HG03565 (cell line): ENCODE data around the gene FRMPD2.
"Not testable (repeated sequence)": the region's sequence is repeated elsewhere in the genome, so short reads cannot be mapped to it uniquely, and the experiment has no call there.

Experiments
- ATAC-seq: cut with Tn5 transposase; IDR thresholded peaks from one replicate; pipeline ENCODE4 v1.9.1; 2021; ENCODE audit warnings: mild to moderate bottlenecking, moderate library complexity; ENCODE audit not compliant: unreplicated experiment

FRMPD2 gene

GRCh38 chr10:48254750-48255512 is 19.6 kb downstream of the FRMPD2 start:
- ATAC-seq, result no peak

- no peak for ATAC-seq
Measured at GRCh38 chr10:48253970-48254657, 20.4 kb downstream of the FRMPD2 start.

GRCh38 chr10:48252354-48252650 is 22.2 kb downstream of the FRMPD2 start:
- ATAC-seq, result no peak

GRCh38 chr10:48251525-48252353 is 22.8 kb downstream of the FRMPD2 start:
- ATAC-seq, result no peak

- no peak for ATAC-seq
Measured at GRCh38 chr10:48251152-48251524, 23.4 kb downstream of the FRMPD2 start.

GRCh38 chr10:48249763-48250351 is 24.6 kb downstream of the FRMPD2 start:
- ATAC-seq, result no peak

GRCh38 chr10:48249004-48249762 is 25.3 kb downstream of the FRMPD2 start:
- ATAC-seq, result no peak

- ATAC-seq, result no peak
Measured at GRCh38 chr10:48248462-48248861, 26.0 kb downstream of the FRMPD2 start.

- ATAC-seq, result no peak
Measured at GRCh38 chr10:48247680-48248079, 26.8 kb downstream of the FRMPD2 start.

GRCh38 chr10:48246501-48246900 is 28.0 kb downstream of the FRMPD2 start:
- ATAC-seq, result no peak

GRCh38 chr10:48245977-48246376 is 28.5 kb downstream of the FRMPD2 start:
- ATAC-seq, result no peak

GRCh38 chr10:48243921-48244320 is 30.6 kb downstream of the FRMPD2 start:
- ATAC-seq, result not testable (repeated sequence)

GRCh38 chr10:48243487-48243886 is 31.0 kb downstream of the FRMPD2 start:
- no peak for ATAC-seq

- ATAC-seq, result no peak
Measured at GRCh38 chr10:48242171-48242904, 32.2 kb downstream of the FRMPD2 start.

GRCh38 chr10:48241332-48241731 is 33.2 kb downstream of the FRMPD2 start:
- ATAC-seq, result no peak

GRCh38 chr10:48240196-48240595 is 34.3 kb downstream of the FRMPD2 start:
- no peak for ATAC-seq

GRCh38 chr10:48239618-48240017 is 34.9 kb downstream of the FRMPD2 start:
- ATAC-seq, result no peak

- ATAC-seq, result no peak
Measured at GRCh38 chr10:48238826-48239520, 35.5 kb downstream of the FRMPD2 start.
